ENCODE results near the gene NFATC1.

DNA sequence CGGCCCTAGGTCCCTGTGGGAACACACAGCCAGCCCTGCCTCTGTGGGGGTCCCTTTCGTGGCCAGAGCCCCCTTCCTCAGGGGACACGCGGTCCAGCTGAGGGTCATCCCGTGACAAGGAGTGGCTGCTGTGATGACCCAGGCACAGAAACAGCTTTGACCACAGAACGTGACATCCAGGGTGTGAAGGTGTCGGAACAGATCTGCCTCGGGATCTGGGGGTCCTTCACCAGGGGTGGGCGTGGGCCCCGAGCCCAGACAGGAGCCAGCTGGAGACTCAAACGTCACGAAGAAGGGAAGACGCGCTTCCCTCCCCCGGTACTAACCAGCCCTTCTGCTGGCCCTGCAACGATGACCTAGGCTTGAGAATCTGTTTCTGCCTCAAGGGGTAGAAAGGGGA lies 75.9 kb downstream of the NFATC1 start:
- no peak for TF ChIP-seq POLR2AphosphoS5 (IDR thresholded peaks at IDR 0.05)
- no peak for TF ChIP-seq CTCF (IDR thresholded peaks at IDR 0.05)
- TF ChIP-seq POLR2A (IDR thresholded peaks at IDR 0.05), result no peak
